Activated T-cell treated with anti-CD3 and anti-CD28 coated beads for 4 hours (primary cell): ENCODE results near the gene GNA12.
"Not testable (repeated sequence)": the region's sequence is repeated elsewhere in the genome, so short reads cannot be mapped to it uniquely, and the experiment has no call there.

Experiments
- DNase-seq: peaks from one replicate; pipeline ENCODE4 v3.0.0-alpha.2; 2020

The GNA12 gene

GRCh38 chr7:2774935-2775334, 69.2 kb downstream of the GNA12 start:
- DNase-seq: no peak

GRCh38 chr7:2774280-2774679, 69.8 kb downstream of the GNA12 start:
- DNase-seq: no peak

GRCh38 chr7:2773608-2774007, 70.5 kb downstream of the GNA12 start:
- DNase-seq: no peak

GRCh38 chr7:2771274-2771731, 72.8 kb downstream of the GNA12 start:
- no peak for DNase-seq

GRCh38 chr7:2764621-2765020, 79.5 kb downstream of the GNA12 start:
- DNase-seq: no peak

- no peak for DNase-seq
Observed at GRCh38 chr7:2763597-2763996, 80.5 kb downstream of the GNA12 start.

- DNase-seq: no peak
Observed at GRCh38 chr7:2761801-2762497, 82.2 kb downstream of the GNA12 start.

- DNase-seq: no peak
Observed at GRCh38 chr7:2761131-2761624, 82.9 kb downstream of the GNA12 start.

GRCh38 chr7:2760098-2760889, 83.8 kb downstream of the GNA12 start:
- DNase-seq: no peak

GRCh38 chr7:2759736-2760097, 84.4 kb downstream of the GNA12 start:
- DNase-seq: no peak

GRCh38 chr7:2758673-2759616, 85.2 kb downstream of the GNA12 start:
- DNase-seq: no peak

- peak; percentile 40 for DNase-seq
Observed at GRCh38 chr7:2757904-2758672, 86.0 kb downstream of the GNA12 start.

- no peak for DNase-seq
Observed at GRCh38 chr7:2757361-2757903, 86.7 kb downstream of the GNA12 start.

GRCh38 chr7:2755531-2755930, 88.6 kb downstream of the GNA12 start:
- DNase-seq: no peak

GRCh38 chr7:2754912-2755311, 89.2 kb downstream of the GNA12 start:
- DNase-seq: no peak

- no peak for DNase-seq
Observed at GRCh38 chr7:2754086-2754485, 90.0 kb downstream of the GNA12 start.

GRCh38 chr7:2753148-2753547, 91.0 kb downstream of the GNA12 start:
- DNase-seq: no peak

- DNase-seq: no peak
Observed at GRCh38 chr7:2751086-2751485, 93.0 kb downstream of the GNA12 start.

- no peak for DNase-seq
Observed at GRCh38 chr7:2750004-2750407, 94.1 kb downstream of the GNA12 start.

- DNase-seq: not testable (repeated sequence)
Observed at GRCh38 chr7:2748684-2749083, 95.4 kb downstream of the GNA12 start.

GRCh38 chr7:2743523-2744185, 100.5 kb downstream of the GNA12 start:
- DNase-seq: not testable (repeated sequence)
